Measurements from ENCODE around the gene GPRC5C. TPM values are rescaled to one million over a fixed set of nuclear protein-coding genes. Genes with fewer than 3 reads are reported as not detected.

GPRC5C gene
- total RNA-seq, 1 donor from 2014 or later: 58.2 TPM

GRCh38 chr17:74460241-74460640 lies 28.4 kb downstream of the GPRC5C start:
- intact Hi-C loops (cut with DNase I): no loop called here
- TF ChIP-seq CTCF (IDR thresholded peaks at IDR 0.05): no peak
- H3K27ac ChIP-seq: no peak overlapping the region
- H3K36me3 ChIP-seq: no peaks in the 10 kb centered on the region
- DNase-seq (no peak), ATAC-seq (no peak)
- H3K4me3 ChIP-seq: no peak overlapping the region
- no peaks in the 10 kb centered on the region for H3K27me3 ChIP-seq (ENCODE audit: low read depth)
- H3K9me3 ChIP-seq: no peaks in the 10 kb centered on the region
- peaks cover 15% of the 10 kb centered on the region for H3K4me1 ChIP-seq

- intact Hi-C loops (cut with DNase I): no loop called here
- DNase-seq: no peak
- H3K27ac ChIP-seq: no peak overlapping the region
- TF ChIP-seq CTCF (IDR thresholded peaks at IDR 0.05): no peak
- ATAC-seq: no peak
- H3K27me3 ChIP-seq (ENCODE audit: low read depth): peaks cover 2% of the 10 kb centered on the region
- H3K9me3 ChIP-seq: no peaks in the 10 kb centered on the region
- peaks cover 15% of the 10 kb centered on the region for H3K4me1 ChIP-seq
- H3K4me3 ChIP-seq: no peak overlapping the region
- H3K36me3 ChIP-seq: no peaks in the 10 kb centered on the region
These were observed 29.1 kb downstream of the GPRC5C start for GRCh38 chr17:74460996-74461395.

- intact Hi-C loops (cut with DNase I): no loop called here
- no peaks in the 10 kb centered on the region for H3K9me3 ChIP-seq
- peaks cover 15% of the 10 kb centered on the region for H3K4me1 ChIP-seq
- TF ChIP-seq CTCF (IDR thresholded peaks at IDR 0.05): no peak
- no peak overlapping the region for H3K27ac ChIP-seq
- no peaks in the 10 kb centered on the region for H3K36me3 ChIP-seq
- ATAC-seq (no peak), DNase-seq (no peak)
- H3K27me3 ChIP-seq (ENCODE audit: low read depth): peaks cover 5% of the 10 kb centered on the region
- no peak overlapping the region for H3K4me3 ChIP-seq
These were observed 29.7 kb downstream of the GPRC5C start for GRCh38 chr17:74461611-74462010.

GRCh38 chr17:74464730-74465377 lies 33.0 kb downstream of the GPRC5C start:
- no peaks in the 10 kb centered on the region for H3K36me3 ChIP-seq
- intact Hi-C loops (cut with DNase I): no loop called here
- peak overlapping the region; percentile 66 for H3K27ac ChIP-seq
- TF ChIP-seq CTCF (IDR thresholded peaks at IDR 0.05): no peak
- H3K4me3 ChIP-seq: no peak overlapping the region
- H3K9me3 ChIP-seq: no peaks in the 10 kb centered on the region
- peaks cover 23% of the 10 kb centered on the region for H3K27me3 ChIP-seq (ENCODE audit: low read depth)
- DNase-seq (no peak), ATAC-seq (no peak)
- peaks cover 19% of the 10 kb centered on the region for H3K4me1 ChIP-seq

- no peaks in the 10 kb centered on the region for H3K9me3 ChIP-seq
- ATAC-seq: no peak
- no peaks in the 10 kb centered on the region for H3K36me3 ChIP-seq
- no peak for TF ChIP-seq CTCF (IDR thresholded peaks at IDR 0.05)
- peak overlapping the region; percentile 79 for H3K27ac ChIP-seq
- peak overlapping the region; percentile 56 for H3K4me3 ChIP-seq
- intact Hi-C loops (cut with DNase I): no loop called here
- H3K27me3 ChIP-seq (ENCODE audit: low read depth): peaks cover 25% of the 10 kb centered on the region
- peaks cover 19% of the 10 kb centered on the region for H3K4me1 ChIP-seq
- no peak for DNase-seq
These were observed 33.7 kb downstream of the GPRC5C start for GRCh38 chr17:74465378-74466110.
